ENCODE data around the gene SDK1.

The SDK1 gene

DNA sequence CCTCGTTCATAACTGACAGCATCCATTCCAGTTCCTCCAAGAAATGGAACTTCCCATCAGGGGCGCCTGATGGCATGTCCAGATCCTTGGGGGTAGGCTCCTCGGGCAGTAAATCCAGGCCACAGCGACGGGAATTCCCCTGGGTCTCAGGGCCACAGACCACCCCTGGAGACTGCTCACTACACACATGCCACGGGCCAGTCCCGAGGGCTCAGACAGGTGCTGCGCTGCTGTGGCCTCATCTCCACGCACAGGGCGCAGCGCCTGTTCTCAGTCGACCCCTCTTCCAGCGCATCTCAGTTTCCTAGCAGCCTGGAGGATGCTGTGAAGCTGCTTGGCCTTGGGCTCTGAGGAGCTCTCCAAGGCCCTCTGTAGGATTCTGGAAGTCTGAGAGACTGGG is 907.5 kb downstream of the SDK1 start:
- TF ChIP-seq CTCF (conservative IDR thresholded peaks at IDR 0.05) = no peak
- no peak for TF ChIP-seq ZFX (IDR thresholded peaks at IDR 0.05)
- no peak overlapping the region for H3K27ac ChIP-seq

GRCh38 chr7:4209126-4209525 is 908.1 kb downstream of the SDK1 start:
- TF ChIP-seq ZFX (IDR thresholded peaks at IDR 0.05) (no peak), CTCF (conservative IDR thresholded peaks at IDR 0.05) (no peak)
- no peak overlapping the region for H3K27ac ChIP-seq

- H3K27ac ChIP-seq = no peak overlapping the region
- TF ChIP-seq ZFX (IDR thresholded peaks at IDR 0.05) (no peak), CTCF (conservative IDR thresholded peaks at IDR 0.05) (no peak)
Measured at GRCh38 chr7:4209966-4210365, 908.9 kb downstream of the SDK1 start.

DNA sequence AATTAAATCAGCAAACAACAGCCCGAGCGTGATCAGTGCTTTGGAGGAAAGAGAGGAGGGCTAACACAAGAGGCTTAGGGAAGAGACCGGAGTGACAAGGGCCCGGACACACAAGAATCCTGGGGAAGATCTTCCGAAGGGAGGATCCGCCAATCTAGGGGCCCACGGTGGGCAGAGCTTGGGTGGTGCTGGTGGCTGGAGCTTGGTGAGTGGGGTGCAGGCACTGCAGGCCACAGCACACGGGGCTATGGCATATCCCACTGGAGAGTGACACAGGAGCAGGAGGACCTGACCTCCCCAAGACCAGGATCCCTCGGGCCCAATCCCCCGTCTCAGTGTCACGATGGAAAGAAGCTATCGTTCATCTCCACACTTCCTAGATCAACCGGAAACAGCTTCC is 909.8 kb downstream of the SDK1 start:
- H3K27ac ChIP-seq = no peak overlapping the region
- TF ChIP-seq ZFX (IDR thresholded peaks at IDR 0.05) (no peak), CTCF (conservative IDR thresholded peaks at IDR 0.05) (no peak)

DNA sequence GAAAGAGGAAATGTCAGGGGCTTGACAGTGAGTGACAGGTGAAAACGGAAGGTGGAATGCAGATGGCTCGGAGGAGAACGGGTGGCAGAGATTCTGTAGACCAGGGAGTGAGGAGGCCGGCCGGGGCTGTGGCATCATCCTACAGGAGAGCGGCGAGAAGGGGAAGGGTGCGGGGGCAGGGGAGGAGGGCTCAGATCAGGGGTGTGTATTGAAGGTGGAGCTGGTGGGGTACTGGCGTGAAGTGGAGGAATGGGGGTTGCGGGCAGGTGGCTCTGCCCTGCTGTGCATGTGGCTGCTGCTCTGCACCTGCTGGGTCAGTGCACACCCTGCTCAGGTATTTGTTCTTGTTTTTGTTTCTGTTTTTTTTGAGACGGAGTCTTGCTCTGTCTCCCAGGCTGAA is 910.2 kb downstream of the SDK1 start:
- no peak for TF ChIP-seq ZFX (IDR thresholded peaks at IDR 0.05)
- TF ChIP-seq CTCF (conservative IDR thresholded peaks at IDR 0.05) = no peak

GRCh38 chr7:4212376-4212775 is 911.3 kb downstream of the SDK1 start:
- TF ChIP-seq ZFX (IDR thresholded peaks at IDR 0.05) (no peak), CTCF (conservative IDR thresholded peaks at IDR 0.05) (no peak)
- H3K27ac ChIP-seq = no peak overlapping the region

More for the DNA sequence above, 910.2 kb downstream of the SDK1 start:
- no peak overlapping the region for H3K27ac ChIP-seq

DNA sequence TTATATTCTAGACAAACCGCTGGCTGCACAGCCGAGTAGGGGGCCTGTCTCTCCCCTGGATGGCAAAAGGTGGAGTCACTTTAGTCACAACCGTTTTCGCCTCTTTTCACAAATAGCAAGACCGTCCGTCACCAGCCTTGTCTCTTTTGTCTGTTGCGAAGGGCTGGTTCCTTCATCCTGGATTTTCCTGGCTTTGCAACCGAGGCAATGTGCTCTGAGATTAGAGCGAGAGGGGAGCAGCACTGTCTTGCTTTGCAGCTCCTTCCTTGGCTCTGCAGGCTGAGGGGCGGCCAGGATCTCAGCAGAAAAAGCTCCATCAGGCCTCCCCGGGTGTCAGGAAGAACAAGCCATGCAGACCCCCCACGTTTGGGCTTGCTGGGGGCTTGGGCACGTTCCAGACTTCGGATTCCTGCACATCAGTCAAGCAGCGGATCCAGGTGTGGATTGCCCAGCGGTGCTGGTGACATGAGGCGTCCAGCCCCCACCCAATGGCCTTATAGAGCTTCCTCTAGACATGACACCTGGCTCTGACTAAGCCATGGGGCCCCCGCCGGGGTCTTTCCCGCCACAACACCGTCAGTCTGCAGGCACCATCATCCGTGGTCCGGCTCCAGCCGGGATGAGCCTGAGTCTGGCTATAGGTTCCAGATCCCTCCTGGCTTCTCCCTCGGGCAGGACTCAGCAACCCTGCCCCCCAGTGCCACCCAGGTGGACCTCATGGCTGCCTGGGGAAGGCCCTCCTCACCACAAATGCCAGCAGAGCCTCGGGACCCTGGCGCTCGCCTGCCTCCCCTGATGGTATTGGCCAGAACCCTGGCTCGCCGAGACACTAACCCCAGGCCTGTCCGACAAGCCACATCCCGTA is 913.5 kb downstream of the SDK1 start:
- no peak overlapping the region for H3K27ac ChIP-seq
- no peak for TF ChIP-seq ZFX (IDR thresholded peaks at IDR 0.05)
- TF ChIP-seq CTCF (conservative IDR thresholded peaks at IDR 0.05) = no peak
